GM06990 (cell line): Measurements from ENCODE around the gene LENEP.

Experiments used
- DNase-seq: peaks from one replicate; pipeline ENCODE4 v3.0.0-alpha.2; 2011; ENCODE audit not compliant: insufficient read length; ENCODE audit errors: extremely low read depth
- H3K27me3 ChIP-seq: replicated peaks from 2 replicates; pipeline ENCODE4 v1.6.0; 2011; ENCODE audit warnings: low read length; ENCODE audit not compliant: control insufficient read depth, insufficient read depth
- H3K36me3 ChIP-seq: 2 replicates; pipeline ENCODE4 v1.5.1; 2011; ENCODE audit warnings: low read length; ENCODE audit not compliant: control insufficient read depth, insufficient read depth
- H3K4me3 ChIP-seq: replicated peaks from 2 replicates; pipeline ENCODE4 v1.5.1; 2011; ENCODE audit warnings: low read depth, mild to moderate bottlenecking, control low read depth, low read length
- TF ChIP-seq, protein P1 (sequence below): IDR thresholded peaks from 2 replicates; pipeline ENCODE4 v1.5.1; 2011; ENCODE audit warnings: low read length, control low read depth, mild to moderate bottlenecking, inconsistent platforms; ENCODE audit not compliant: insufficient read depth, poor library complexity, severe bottlenecking

LENEP gene

DNA sequence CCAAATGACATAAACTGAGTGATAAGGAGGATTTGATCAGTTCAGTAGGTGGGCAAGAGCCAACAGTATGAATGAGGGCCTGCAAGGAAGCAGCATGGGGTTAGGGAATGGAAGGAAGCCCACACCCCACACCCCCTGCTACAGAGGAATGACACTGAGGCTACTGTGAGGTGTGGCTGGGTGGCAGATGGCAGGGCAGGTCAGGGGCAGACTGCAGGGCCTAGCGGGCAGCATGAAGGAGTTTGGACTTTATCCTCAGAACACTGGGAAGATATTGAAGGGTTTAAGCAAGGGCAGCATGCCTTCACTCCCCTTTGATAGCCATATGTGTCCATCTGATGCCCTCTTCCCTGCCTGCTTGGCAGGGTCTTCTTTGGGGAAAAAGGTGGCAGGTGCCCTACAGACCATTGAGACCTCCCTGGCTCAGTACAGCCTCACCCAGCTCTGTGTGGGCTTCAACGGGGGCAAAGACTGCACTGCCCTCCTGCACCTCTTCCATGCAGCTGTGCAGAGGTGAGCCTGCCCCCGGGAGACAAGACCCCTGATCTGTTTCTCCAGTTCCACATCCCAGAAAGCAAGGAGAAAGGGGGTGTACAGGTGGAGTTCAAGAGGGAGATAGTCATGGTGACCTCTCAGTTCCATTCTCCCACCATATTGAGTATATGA lies 4.1 kb upstream of the LENEP start:
- Histone ChIP-seq H3K27me3 (no peaks in the 10 kb centered on the region), H3K36me3 (peaks cover 24% of the 10 kb centered on the region), H3K4me3 (no peak overlapping the region)
- TF ChIP-seq, protein P1, sequence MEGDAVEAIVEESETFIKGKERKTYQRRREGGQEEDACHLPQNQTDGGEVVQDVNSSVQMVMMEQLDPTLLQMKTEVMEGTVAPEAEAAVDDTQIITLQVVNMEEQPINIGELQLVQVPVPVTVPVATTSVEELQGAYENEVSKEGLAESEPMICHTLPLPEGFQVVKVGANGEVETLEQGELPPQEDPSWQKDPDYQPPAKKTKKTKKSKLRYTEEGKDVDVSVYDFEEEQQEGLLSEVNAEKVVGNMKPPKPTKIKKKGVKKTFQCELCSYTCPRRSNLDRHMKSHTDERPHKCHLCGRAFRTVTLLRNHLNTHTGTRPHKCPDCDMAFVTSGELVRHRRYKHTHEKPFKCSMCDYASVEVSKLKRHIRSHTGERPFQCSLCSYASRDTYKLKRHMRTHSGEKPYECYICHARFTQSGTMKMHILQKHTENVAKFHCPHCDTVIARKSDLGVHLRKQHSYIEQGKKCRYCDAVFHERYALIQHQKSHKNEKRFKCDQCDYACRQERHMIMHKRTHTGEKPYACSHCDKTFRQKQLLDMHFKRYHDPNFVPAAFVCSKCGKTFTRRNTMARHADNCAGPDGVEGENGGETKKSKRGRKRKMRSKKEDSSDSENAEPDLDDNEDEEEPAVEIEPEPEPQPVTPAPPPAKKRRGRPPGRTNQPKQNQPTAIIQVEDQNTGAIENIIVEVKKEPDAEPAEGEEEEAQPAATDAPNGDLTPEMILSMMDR: no peak
- no peak for DNase-seq

DNA sequence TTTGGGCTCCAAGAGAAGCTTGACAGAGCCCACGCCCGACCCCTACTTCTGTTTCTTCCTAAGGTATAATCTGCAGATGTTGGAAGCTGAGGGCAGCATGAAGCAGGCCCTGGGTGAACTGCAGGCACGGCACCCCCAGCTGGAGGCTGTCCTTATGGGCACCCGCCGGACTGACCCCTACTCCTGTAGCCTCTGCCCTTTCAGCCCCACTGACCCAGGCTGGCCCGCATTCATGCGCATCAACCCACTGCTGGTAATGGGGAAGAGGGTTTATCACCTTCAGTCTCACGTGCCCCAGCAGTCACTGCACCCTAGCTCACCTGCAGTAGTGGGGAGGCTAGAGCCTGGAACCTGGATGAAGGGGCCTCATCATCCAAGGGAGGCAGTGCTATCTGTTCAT lies 3.1 kb upstream of the LENEP start:
- TF ChIP-seq, protein P1: no peak
- Histone ChIP-seq H3K27me3 (no peaks in the 10 kb centered on the region), H3K4me3 (no peak overlapping the region), H3K36me3 (peaks cover 24% of the 10 kb centered on the region)
- DNase-seq: no peak

DNA sequence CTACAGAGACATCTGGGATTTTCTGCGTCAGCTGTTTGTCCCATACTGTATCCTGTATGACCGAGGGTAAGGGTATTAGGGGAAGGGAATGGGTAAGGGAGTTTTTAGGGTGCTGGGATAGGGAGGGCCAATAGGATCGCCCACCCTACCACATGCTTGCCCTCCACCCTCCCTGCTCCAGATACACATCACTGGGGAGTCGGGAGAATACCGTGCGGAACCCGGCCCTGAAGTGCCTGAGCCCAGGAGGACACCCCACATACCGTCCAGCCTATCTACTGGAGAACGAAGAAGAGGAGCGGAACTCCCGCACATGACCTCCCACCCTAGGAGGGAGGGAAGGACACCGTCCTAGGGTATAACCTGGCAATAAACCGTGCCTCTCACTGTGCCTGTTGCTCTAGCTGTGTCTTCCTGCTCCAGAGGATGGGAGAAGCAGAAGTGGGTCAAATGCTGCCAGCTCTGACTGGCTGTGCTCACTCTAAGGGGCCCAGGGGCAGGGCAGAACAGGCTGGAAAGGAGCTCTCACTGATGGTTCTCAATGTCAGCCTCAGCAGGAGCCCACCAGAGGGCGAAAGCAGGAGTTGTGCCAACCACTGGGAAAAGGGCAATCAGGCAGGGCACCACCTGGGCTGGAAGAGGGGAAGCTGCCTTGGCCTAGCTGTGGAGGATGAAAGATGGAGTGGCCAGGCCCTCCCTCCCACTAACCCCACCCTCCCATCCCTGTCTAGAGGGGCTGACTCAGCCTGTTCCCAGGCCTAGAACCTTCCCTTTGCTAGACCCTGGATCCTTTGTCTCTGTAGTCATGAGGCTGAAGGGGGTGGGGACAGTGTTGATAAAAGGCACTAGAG lies 440 bp upstream of the LENEP start:
- TF ChIP-seq, protein P1: peak; percentile 19
- no peak for DNase-seq
- Histone ChIP-seq H3K27me3 (no peaks in the 10 kb centered on the region), H3K36me3 (peaks cover 21% of the 10 kb centered on the region), H3K4me3 (no peak overlapping the region)

DNA sequence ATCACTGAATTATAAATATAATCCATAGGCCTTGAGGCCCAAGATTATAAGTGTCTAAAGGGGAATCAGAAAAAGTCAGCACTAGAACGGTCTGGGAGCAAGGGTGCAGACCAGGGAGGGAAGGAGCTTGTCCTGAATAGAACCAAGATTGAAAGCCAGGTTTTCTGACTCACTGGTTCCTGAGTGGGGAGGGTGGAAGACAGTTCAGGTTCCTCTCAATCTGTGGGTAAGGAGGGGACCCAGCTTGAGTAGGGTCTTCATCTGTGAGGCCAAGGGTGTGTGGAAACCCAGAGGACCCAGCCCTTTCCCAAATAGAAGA lies 842 bp downstream of the LENEP start:
- Histone ChIP-seq H3K27me3 (no peaks in the 10 kb centered on the region), H3K36me3 (peaks cover 13% of the 10 kb centered on the region), H3K4me3 (no peak overlapping the region)
- DNase-seq: no peak
- TF ChIP-seq, protein P1: no peak

DNA sequence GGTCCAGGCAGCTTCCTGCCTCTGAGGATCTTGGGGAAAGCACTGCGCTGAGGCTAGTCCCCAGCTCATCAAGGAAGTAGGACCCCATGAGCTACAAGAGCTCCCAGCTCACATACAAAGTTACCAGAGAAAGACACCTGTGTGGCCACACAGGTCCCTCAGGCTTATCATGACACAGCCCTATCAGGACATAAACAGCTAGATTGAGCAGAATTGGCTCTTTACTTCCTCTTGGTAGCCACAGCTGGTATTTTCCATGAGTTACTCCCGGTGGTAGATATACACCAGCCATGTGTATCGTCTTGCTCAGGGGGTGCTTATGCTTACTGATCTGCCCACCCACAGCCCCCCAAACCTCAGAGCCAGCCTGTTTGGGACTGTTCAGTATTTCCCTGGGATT lies 1.2 kb downstream of the LENEP start:
- no peak overlapping the region for H3K4me3 ChIP-seq
- TF ChIP-seq, protein P1: no peak
- H3K36me3 ChIP-seq: peaks cover 10% of the 10 kb centered on the region
- H3K27me3 ChIP-seq: no peaks in the 10 kb centered on the region
- DNase-seq: no peak
